Measurements from ENCODE around the gene RNASE13.

DNA sequence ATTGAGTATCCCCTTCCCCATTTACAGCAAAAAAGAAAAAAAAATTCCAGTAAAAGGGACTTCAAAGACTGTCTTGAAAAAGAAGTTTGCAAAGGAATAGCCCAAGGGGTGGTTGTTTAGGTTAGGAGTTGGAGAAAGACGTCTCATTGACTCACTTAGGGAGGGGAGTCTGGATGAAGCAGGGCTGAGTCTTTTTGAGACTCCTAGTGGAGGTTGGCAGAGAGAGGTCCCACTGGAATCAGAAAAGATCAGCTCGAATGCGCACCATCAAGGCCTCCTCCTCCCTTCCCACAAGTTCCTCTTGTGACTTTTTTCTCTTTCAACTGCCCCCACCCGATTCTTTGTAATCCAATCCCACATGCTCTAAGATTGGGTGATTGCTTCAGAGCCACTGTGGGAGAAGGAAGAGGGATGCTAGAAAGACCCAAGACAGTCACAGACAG lies 37.4 kb upstream of the RNASE13 start:
- TF ChIP-seq, protein P1, sequence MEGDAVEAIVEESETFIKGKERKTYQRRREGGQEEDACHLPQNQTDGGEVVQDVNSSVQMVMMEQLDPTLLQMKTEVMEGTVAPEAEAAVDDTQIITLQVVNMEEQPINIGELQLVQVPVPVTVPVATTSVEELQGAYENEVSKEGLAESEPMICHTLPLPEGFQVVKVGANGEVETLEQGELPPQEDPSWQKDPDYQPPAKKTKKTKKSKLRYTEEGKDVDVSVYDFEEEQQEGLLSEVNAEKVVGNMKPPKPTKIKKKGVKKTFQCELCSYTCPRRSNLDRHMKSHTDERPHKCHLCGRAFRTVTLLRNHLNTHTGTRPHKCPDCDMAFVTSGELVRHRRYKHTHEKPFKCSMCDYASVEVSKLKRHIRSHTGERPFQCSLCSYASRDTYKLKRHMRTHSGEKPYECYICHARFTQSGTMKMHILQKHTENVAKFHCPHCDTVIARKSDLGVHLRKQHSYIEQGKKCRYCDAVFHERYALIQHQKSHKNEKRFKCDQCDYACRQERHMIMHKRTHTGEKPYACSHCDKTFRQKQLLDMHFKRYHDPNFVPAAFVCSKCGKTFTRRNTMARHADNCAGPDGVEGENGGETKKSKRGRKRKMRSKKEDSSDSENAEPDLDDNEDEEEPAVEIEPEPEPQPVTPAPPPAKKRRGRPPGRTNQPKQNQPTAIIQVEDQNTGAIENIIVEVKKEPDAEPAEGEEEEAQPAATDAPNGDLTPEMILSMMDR (IDR thresholded peaks at IDR 0.05) = no peak
- TF ChIP-seq POLR2A (IDR thresholded peaks at IDR 0.05) (no peak), POLR2AphosphoS5 (IDR thresholded peaks at IDR 0.05) (no peak), EP300 (IDR thresholded peaks at IDR 0.05) (no peak)
